GM12801 (cell line): ENCODE results near the gene NSD1.

Experiments
- TF ChIP-seq, protein P1 (sequence below): IDR thresholded peaks from one replicate; pipeline ENCODE4 v1.5.1; 2011; ENCODE audit warnings: control low read depth; ENCODE audit not compliant: insufficient read length; ENCODE audit errors: extremely low read depth

The NSD1 gene

DNA sequence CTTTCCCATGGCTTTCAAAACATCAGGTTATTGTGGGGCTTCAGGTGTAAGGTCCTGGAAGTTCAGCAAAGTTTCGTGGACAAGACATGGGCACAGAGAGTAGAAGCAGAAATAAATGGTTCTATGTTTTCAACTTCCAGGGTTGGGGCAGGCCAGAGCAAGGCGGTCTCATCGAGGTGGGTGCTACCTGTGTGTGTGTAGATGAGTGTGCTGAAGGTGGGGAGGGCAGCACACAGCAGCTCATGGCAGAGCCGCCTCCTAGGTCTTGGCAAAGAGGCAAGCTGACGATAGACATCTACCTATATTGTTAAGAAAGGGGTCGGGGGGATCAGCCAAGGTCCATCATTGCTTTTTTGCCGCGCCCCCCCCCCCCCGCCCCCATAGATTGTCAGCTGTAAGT is 166.1 kb downstream of the NSD1 start:
- TF ChIP-seq, protein P1, sequence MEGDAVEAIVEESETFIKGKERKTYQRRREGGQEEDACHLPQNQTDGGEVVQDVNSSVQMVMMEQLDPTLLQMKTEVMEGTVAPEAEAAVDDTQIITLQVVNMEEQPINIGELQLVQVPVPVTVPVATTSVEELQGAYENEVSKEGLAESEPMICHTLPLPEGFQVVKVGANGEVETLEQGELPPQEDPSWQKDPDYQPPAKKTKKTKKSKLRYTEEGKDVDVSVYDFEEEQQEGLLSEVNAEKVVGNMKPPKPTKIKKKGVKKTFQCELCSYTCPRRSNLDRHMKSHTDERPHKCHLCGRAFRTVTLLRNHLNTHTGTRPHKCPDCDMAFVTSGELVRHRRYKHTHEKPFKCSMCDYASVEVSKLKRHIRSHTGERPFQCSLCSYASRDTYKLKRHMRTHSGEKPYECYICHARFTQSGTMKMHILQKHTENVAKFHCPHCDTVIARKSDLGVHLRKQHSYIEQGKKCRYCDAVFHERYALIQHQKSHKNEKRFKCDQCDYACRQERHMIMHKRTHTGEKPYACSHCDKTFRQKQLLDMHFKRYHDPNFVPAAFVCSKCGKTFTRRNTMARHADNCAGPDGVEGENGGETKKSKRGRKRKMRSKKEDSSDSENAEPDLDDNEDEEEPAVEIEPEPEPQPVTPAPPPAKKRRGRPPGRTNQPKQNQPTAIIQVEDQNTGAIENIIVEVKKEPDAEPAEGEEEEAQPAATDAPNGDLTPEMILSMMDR: no peak

DNA sequence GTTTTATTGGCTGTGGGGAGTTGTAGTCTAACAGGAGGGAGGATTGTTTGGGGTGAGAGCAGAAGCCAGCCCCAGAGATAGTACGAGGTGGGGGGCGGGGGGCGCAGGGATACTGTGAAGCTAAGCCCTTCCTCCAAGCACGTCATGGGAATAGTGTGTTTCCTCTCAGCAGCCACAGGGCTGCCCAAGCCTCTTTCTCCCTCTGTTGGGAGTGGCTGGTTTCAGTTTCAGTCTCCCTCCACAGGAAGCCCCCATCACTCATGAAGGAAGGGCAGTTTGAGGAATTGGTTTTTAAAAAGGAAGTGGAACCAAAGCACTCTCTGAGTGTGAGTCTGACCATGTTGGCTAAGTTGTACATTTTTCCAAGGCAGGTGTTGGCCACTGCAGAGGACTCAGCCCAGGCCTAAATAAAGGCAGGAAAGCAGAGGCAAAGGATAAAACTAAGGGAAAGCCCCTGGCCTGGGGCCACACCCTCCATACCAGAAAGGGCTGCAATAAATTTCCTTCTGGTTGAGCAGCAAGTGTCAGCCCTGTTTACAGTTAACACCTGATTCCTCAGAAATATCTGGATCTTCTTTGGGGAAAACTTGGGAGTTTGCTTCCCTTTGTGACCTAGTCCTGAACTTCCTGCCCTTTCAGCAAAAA is 166.8 kb downstream of the NSD1 start:
- TF ChIP-seq, protein P1: no peak

DNA sequence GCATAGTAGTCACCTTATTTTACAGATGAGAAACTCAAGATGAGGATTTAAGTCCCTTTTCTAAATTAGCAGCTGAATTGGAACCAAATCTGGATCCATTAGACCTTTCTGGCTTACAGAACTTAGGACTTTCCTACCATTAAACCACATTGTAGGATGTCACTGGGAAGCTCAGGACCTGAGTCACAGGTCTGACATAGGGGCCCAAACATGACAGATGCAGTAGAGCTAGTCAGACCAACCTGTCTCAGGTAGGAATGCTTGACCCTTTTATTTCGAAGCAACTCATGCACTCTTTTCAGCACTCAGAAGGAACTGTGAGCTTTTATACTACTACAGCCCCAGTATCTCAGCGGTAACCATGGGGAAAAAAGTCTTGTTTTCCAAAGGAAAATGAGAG is 167.4 kb downstream of the NSD1 start:
- TF ChIP-seq, protein P1: no peak

DNA sequence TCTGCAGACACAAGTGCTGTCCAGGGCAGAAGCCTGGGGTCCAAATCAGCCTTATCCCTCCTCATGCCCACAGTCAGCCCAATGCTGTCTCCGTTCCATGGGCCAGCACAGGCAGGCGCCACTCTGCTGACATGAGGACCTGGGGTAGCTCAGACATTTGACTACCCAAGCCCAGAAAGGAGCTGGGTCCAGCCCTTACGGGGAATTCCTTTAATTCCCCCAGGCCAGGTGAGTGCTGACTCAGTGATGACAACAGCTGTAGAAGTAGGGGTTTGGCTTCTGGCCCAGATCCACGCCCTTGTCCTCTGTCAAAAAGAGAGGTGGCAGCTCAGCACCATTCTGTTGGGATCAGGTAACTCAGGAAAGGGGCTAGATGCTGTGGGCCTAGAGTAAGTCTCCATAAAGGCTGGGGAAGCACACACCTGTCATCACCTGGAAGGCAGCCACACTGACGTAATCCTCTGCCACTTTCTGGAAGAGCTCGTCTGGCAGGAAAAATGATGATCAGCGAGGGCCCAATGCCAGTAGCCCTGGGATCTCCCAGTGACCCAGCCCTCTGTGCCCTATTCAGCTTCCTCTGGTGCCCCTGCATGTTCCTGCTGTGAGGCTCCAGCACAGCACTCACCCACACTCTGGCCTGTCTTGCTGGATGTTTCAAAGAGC is 168.1 kb downstream of the NSD1 start:
- TF ChIP-seq, protein P1: no peak

DNA sequence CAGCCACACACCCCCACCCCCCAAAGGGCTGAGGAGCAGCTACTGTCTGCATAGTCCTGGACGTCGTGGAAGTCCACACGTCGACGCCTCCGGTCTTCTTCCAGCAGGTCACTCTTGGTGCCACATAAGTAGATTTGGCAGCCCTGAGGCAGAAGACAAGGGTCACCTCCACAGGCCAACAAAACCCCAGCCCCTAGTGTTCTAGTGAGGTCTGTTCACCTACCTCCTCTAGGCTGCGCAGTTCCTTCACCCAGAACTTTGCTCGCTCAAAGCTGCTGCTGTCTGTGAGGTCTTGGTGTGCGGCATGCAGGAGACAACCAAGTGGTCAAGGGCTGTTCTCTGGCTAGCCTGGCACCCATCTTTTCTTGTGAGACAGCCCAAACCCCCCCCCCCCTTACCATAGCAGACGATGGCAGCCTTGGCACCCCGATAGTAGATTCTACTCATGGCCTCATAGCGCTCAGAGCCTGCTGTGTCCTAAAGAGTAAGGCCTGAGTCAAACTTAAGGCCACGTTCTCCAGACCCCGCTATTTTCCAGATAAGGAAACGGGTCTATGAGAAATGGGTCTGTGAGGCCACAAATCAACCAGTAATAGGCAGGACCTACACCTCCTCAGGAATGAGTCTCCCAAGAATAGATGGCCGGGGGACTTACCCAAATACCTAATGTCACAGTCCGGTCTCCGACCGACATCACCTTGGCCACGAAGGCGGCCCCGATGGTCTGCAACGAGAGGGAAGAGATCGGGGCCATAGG is 169.0 kb downstream of the NSD1 start:
- TF ChIP-seq, protein P1: no peak

DNA sequence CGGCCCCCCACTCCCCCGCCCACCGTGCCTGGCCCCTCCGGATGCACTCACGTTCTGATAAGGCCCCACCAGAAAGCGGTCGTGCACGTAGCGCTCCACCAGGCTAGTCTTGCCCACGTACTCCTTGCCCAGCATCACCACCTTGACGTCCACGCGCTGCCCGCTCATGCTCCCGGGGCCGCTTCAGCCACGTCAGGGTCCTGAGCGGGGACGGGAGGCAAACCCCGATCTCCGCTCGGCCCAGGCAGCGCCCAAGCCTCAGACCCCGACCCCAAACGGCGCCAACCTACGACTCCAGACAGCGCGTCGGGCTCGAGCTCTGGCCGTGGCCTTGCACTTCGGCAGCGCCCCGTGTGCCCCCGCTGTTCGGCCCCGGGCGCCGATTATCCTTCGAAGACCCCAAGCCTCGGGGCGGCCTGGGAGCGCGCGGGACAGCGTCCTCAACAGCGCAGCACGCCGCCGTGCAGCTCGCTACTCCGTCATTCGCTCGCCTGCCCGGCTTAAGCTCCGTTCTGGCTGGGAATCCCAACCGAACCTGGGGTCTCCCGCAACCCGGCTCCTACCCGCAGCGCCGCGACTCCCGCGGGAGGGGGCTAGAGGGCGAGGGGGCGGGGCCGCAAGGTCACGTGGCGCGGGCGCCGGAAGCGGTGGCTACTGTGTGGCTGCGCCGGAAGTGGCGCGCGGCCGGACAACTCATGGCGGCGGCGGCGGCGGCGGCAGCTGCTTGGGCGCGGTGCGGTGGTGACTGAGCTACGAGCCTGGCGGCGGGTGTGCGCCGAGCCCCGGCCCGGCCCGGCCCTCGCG is 169.8 kb downstream of the NSD1 start, which contains the start of the genes PRELID1 and RAB24:
Gene PRELID1, plus strand, starts transcription at position 679 of the 804 bp plus-strand sequence. CDS start 187 bp downstream, outside the sequence.
Gene RAB24, minus strand, starts transcription at position 599 of the 804 bp plus-strand sequence. Its CDS starts 431 bp downstream, at position 168.
- TF ChIP-seq, protein P1: no peak
